Measurements from ENCODE around the gene MUCL3.
"Not testable (repeated sequence)": the region's sequence is repeated elsewhere in the genome, so short reads cannot be mapped to it uniquely, and the experiment has no call there.

- TF ChIP-seq CTCF (conservative IDR thresholded peaks at IDR 0.05 in 1 of 2, IDR thresholded peaks at IDR 0.05 in 1 of 2; ENCODE audit: low read depth in 1 of 2, low read length in 2 of 2); EZH2 (IDR thresholded peaks at IDR 0.05; ENCODE audit: low read length, missing control alignments): not testable (repeated sequence)
These were observed 28.4 kb downstream of the MUCL3 start for GRCh38 chr6:30969171-30969570.
